Measurements from ENCODE around the gene MIEF2.
"Not testable (repeated sequence)": the region's sequence is repeated elsewhere in the genome, so short reads cannot be mapped to it uniquely, and the experiment has no call there.

MIEF2 gene

DNA sequence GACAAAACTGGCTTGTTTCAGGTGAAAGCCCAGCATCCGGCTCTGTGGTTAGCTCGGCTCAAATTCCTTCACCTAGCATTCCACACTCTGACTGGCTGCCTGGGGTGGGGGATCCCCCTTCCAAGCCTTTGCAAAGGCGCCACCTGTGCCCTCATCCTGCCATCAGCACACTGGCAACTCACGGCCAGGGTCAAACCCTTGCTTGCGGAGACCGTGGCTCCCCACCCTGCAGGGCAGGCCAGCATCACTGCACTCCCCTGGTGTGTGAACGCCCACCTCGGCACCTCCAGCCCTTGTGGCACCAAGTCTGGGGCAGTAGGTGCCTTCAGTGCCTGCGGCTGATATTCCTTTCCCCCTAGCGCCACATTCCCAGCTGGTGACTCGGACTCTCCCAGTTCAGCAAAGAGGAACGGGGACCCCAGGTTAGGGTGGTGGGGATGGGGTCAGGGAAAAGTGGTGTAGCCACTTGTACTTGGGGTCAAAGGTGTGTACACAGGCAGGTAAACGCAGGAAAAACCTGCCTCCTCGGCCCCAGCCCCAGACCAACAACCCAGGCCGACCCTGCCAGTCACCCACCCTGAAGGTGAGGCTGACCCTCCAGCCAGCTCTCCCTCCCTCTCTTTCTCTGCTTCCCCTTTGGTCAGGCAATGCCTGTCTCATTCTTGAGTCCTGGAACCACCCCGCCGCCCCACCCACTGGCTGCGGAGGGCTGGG lies 3.0 kb upstream of the MIEF2 start:
- DNase-seq: no peak

DNA sequence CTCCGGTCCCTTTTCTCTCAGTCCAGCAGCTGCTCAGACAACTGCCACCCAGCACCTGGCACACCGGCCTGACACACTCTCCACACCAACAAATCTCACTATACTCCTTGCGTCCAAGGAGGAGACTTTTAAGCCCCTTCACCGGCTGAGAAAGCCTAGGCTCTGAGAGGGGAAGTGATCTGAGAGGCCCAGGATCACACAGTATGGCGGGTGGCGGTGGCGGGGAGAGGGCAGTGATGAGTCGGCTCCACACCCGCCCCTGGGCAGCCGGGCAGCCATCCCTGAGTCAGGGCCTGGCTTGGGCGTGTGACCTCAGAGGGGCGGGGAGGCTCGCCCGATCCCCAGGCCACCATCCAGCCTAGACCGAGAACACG lies 2.5 kb upstream of the MIEF2 start:
- DNase-seq: peak; percentile 33

DNA sequence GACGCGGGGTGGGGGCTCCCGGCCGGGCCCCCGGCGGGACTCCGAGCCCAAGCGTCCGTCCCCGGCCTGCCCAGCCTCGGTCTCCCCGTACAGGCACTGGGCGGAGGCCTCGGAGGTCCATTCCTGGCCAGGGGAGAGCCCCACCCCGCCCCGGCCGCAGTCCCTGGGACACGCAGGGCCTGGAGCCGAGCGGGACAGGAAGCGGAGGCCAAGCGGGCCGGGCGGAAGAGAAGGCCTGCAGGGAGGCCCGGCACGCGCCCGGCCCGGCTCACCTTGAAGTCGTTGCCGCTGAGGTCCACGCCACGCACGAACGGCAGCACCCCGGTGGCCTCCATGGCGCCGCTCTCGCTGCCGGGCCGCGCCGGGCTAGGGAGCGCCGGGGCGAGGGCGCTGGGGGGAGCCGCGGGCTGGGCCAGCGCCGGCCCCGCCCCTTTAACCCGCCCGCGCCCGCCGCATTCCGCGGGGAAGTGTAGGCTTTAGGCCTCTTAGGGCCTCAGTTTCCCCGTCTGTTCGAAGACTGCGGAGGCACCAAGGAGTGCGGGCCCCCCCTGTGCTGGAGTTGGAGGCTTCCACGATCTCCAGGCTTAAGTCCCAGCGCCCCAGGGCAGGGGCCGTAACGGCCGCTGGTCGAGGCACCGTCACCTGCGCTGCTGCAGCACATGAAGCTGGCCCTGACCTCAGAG lies 2.0 kb upstream of the MIEF2 start, which contains the start of gene FLII:
TSS of gene FLII (minus strand) at position 383 of the 683 bp plus-strand sequence. CDS start at position 335, 48 bp downstream.
- peak; percentile 29 for DNase-seq

DNA sequence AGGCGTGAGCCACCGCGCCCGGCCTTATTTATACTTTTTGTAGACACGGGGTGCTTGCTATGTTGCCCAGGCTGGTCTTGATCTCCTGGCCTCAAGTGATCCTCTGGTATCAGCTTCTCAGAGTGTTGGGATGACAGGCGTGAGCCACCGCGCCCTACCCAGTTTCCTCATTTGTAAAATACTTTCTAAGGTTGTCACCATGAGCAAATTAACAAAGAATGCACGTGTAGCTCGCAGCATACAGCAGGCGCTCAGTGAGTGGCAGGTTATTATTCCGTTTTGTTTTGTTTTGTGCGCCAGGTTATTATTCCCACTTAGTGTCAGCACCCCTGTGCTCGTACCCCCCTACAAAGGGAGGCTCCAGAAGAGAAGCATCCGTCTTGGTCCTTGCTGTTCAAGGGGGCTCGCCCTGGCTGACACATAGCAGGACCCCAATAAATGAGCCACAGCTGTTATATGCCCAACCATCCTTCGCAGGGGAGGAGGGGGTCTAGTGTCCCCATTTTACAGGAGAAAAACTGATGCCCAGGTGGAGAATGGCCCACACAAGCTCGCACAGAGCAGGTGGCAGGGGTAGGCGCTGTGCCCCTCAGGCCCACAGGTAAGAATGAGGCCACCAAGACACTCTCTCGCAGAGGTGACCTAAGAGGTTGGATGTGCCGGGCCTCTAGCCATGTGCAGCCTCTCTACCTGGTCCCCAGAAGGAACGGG lies 686 bp upstream of the MIEF2 start:
- no peak for DNase-seq

DNA sequence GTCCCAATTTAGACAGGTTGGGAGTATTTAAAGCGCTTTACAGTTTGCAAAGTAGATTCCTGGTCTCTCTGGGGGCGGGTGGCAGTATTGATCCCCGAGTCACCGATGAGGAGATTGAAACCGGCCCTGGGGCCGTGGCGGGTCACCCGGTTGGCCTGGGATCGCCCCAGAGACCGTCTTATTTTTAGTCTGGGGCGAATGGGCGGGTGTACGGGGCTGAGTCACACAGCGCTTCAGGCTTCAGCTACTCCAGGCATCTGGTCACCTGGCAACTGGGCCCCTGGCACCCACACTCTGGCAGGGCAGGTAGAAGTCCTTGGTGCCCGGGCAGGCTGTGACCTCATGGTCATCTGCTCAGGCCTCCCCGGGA lies 669 bp downstream of the MIEF2 start:
- DNase-seq: peak; percentile 24

DNA sequence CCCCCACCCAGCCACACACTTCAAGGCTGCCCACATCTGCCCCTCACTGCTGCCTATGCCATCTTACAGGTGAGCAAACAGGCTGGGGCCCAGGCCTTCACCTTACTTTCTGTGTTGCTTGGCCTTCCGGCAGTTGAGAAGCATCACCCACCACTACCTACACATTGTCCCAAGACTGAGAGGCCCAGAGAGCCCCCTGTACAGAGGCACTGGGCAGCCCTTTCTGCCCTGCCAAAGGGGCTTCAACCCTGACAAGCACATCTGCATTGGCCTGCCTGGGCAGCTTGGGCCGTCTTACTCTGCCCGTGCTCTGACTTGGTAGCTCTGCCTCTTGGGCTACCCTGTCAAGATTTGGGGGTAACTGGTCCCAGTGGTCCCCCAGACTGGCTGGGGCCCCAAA lies 1.2 kb downstream of the MIEF2 start:
- DNase-seq: no peak

DNA sequence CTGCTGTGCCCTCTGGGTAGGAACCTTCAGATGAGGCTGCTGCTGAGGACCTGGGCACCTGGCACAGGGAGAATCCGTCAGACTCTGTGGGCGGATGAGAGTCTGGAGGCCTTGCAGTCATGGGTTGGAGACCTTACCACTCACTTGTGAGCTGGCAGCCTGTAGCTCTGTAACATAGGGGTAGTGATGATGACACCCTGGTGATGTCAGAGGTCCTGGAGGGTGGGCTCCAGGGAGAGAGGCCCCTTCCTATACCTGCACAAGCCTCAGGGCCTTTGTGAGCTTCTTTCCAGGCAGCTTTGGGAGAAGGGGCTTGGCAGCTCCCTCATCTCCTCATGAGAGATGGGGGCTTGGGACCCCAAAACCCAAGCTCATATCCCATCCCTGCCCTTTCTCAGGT lies 1.6 kb downstream of the MIEF2 start:
- no peak for DNase-seq

DNA sequence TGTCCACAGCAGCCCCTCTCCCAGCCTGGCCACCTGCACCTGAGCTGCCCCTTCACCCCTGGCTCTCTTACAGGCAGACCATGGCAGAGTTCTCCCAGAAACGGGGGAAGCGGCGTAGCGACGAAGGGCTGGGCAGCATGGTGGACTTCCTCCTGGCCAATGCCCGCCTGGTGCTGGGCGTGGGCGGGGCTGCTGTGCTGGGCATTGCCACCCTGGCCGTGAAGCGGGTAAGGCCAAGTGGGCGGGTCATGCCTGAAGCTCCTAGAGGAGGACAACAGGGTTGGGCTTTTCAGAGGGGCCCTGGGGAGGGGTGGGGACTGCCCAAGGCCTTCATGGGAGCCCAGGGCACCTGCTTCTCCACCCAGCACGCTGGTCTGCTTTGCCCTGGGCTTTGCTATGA lies 2.2 kb downstream of the MIEF2 start:
- no peak for DNase-seq

DNA sequence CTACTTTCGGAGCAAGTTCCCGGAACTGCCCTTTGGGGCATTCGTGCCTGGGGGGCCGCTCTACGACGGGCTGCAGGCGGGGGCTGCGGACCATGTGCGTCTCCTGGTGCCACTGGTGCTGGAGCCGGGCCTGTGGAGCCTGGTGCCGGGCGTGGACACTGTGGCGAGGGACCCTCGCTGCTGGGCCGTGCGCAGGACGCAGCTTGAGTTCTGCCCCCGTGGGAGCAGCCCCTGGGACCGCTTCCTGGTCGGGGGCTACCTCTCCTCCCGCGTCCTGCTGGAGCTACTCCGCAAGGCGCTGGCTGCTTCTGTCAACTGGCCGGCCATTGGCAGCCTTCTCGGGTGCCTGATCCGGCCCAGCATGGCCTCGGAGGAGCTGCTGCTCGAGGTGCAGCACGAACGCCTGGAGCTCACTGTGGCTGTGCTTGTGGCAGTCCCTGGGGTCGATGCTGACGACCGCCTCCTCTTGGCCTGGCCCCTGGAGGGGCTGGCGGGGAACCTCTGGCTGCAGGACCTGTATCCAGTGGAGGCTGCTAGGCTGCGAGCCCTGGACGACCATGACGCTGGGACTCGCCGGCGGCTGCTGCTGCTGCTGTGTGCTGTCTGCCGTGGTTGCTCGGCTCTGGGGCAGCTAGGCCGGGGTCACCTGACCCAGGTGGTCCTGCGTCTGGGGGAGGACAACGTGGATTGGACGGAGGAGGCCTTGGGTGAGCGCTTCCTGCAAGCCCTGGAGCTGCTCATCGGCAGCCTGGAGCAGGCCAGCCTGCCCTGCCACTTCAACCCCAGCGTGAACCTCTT lies 3.6 kb downstream of the MIEF2 start:
- DNase-seq: no peak

DNA sequence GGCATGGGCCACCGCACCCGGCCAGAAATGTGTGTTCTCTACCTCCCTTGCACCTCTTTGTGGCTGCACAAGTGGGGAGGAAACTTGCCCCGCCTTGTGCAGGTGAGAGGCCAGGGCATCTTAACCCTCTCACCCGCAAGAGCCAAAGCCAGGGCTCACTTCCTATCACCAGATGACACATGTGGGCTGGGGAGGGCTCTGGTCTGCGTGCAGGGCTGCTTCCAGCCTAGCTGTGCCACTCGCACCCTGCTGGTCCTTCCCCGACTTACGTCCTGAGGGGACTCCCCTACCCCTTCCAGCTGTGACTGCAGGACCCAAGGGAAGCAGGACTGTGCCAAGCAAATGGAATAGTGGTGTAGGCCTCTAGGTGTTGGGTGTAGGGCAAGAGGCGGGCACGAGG lies 6.9 kb downstream of the MIEF2 start:
- no peak for DNase-seq

DNA sequence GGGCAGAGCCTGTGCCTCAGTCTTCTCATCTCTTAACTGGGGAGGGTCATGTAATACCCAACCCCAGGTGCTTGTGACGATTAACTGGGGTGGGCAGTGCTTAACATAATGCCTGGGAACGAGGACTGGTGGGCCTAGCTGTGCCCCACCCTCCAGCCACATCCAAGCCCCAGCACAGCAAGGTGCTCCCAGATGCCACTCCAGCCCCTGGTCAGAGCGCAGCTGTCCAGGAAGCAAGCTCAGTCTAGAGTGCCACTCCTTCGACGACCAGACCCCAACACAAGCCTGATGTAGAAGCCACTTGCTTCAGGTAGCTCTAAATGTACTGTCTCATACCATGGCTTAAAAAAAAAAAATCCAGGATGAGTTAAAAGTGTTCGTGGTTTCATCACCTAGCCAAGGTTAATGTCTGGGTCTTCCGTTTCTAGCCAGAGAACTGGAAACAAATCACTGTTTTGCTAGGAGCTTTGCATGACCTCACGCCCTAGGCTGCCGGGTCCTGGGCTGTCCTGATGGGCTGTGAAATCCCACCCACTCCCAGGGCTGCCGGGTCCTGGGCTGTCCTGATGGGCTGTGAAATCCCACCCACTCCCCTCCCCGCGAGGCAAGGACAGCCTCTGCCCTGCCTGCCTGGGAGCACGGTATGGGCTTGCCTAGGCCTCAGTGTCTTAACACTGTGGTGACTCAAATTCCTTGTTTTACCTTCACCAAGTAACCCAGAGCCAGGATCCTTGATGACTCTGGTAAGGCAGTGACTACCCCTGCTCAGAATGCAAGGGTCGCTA lies 7.7 kb downstream of the MIEF2 start:
- DNase-seq: no peak

DNA sequence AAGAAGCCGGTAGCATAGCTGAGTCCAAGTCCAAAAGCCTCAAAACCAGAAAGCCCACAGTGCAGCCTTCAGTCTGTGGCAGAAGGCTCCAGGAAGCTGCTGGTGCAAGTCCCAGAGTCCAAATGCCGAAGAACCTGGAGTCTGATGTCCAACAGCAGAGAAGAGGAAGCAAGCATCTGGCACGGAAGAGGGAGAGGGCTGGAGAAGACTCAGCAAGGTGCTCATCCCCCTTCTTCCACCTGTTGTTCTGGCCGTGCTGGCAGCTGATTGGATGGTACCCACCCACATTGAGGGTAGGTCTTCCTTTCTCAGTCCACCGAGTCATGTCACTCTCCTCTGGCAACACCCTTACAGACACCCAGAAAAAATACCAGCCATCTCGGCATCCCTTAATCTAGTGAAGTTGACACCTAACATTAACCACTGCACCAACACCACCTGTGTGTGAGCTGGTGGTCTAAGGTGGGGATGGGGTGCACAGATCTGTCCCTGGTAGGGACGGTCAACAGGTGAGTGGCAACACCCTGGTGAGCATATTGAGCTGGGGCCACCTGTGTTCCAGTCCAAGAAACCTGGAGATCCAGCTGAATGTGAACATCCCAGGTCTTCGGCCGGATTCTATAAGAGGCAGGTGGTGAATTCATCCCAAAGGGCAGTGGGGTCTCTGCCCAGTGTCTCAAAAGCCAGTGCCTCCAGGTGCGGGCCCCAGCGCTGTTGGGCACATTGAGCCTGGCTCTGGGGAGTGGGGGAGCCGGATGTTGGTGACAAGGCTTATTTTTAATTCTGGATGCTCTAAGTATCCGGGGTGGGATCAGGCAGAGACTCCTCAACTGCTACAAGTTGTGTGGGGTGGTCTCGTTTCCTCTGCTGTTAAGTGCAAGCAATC lies 9.8 kb downstream of the MIEF2 start:
- no peak for DNase-seq

DNA sequence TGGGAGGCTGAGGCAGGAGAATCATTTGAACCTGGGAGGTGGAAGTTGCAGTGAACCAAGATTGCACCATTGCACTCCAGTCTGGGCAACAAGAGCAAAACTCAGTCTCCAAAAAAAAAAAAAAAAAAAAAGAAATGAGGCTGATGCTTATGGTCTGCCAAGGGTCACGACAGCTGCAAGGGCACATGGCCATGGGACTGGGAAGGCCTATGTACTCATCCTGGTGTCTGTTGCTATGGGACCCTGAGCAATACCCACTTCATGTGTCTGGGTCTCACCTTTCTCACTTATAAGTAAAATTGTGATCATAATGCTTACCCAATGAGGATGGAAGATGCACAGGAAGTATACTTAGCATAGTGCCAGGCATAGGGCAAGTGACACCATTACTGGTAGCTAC lies 16.6 kb downstream of the MIEF2 start:
- DNase-seq: no peak

DNA sequence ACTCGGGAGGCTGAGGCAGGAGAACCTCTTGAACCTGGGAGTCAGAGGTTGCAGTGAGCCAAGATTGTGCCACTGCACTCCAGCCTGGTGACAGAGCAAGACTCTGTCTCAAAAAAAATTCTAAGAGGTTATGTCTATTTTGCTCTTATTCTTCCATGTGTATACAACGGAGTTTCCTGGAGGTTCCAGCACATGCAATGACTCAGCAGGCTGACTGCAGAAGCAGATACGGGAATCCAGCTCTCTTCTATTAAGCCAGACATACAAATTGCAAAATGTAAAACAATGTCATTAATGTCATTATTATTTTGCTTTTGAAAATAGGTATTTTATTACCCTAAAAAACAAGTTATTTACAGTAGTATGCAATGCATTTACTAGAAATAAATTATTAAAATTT lies 18.4 kb downstream of the MIEF2 start:
- DNase-seq: no peak

DNA sequence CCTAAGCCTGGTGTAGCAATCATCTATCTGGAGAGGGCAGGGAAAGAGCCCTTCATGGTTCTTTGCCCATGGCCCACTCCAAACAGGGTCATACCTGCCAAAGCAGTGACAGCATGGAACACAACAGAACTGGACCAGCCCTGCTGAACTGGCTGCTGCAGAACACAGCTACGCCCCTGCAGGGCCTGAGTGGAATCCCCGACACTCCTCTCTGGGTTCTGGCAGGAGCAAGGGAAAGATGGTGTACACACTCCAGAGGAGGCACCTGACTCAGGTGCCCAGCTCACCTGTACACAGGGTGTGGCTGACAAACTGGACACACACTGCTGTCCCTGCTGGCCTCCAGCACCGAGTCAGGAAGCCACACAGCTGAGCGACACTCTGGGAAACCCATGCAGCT lies 19.8 kb downstream of the MIEF2 start:
- DNase-seq: no peak

DNA sequence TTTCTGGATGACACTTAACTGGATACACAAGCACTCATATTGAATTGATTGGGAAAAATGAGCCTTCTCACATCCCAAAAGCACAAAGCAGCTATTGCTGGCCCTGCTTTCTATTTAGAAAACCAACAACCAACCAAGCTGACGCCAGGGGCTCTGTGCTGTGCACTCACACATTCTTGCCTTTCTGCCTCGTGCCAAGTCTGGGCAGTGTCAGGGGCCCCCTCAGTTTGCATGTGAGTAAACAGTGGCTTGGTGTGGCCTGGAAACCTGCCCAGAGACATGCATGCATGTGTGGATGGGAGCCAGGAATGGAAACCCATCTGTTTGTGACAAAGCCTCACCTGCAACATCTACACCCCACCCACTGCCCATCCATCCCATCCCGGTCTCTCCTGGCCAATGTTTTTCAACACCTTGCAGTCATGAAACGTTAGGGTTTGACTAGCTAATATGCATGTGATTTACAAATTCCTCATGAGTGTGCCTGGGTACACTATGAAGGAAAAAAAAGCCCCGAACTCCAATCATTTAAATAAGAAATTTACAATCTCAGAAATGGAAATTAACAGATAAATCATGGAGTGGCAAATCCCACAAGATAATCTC lies 20.4 kb downstream of the MIEF2 start:
- no peak for DNase-seq

DNA sequence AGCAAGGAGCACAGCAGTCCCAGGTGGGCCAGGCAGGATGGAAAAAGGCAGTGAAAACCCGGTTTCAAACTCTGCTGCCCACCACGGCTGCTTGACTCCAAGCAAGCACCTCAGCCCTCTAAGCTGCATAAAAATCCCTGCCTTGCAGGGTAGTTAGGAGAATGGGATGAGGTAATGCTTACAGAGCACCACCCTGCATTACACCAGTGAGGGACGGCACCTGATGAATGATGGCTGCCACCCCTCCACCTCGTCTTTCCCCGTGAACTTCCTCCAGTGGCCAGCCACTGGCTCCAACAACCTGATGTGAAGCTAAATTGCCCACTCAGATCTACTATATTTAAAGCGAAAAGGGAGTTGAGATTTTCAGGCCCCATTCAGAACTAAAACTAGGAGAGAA lies 21.3 kb downstream of the MIEF2 start:
- no peak for DNase-seq

DNA sequence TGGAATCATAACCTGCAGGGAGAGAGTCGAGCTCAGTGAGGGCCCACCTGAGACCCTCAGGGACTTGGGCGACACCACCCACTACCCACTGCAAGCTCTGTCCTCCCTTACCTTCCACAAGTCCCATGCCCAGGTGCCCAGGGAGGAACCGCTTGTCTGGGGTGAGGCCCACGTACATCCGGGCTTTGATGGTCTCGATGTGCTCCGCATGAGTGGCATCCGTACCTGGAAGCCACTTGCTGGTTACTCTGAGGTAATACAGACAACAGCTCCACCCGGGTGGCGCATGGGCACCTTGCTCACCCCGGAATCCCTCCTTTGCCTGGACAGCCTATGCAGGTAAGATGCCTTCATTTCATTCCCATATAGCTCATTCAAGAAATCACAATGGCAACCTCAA lies 24.8 kb downstream of the MIEF2 start:
- no peak for DNase-seq

DNA sequence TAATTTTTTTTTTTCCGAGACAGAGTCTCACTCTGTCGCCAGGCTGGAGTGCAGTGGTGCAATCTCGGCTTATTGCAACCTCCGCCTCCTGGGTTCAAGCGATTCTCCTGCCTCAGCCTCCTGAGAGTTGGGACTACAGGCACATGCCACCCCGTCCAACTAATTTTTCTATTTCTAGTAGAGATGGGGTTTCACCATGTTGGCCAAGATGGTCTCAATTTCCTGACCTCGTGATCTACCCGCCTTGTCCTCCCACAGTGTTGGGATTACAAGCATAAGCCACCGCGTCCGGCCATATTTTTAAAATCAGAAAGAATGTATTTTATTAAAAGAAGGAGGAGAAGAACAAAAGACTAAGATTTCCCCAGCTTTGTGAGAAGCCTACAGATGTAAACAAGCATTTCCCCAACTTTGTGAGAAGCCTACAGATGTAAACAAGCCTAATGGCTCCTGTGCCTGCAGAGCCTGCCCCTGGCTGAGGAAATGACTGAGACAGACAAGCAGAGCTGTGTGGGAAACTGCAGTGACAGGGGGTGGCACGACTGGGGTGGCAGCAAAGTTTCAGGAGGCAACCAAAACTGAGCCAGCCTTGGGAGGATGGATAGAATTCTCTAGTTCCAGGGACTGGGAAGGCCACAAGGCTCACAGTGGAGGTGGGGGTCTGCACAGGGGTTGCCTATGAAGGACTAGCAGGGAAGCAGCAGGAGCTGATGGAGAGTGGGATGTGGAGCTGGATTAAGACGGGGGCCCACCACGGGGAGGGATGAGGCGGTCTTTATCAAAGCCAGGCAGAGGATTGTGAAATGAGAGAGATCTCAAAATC lies 31.5 kb downstream of the MIEF2 start:
- no peak for DNase-seq

DNA sequence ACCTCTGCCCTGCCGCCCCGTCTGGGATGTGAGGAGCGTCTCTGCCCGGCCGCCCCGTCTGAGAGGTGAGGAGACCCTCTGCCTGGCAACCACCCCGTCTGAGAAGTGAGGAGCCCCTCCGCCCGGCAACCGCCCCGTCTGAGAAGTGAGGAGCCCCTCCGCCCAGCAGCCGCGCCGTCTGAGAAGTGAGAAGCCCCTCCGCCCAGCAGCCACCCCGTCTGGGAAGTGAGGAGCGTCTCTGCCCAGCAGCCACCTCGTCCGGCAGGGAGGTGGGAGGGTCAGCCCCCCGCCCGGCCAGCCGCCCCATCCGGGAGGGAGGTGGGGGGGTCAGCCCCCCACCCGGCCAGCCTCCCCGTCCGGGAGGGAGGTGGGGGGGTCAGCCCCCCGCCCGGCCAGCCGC lies 37.6 kb downstream of the MIEF2 start:
- DNase-seq: not testable (repeated sequence)
